Liver (tissue), 9 donors: Measurements from ENCODE around the gene SLC9A3. TPM values are rescaled to one million over a fixed set of nuclear protein-coding genes. Genes with fewer than 3 reads are reported as not detected.

Source experiments
- DNase-seq: peaks from one replicate; pipeline ENCODE4 v3.0.0-alpha.2; 2017; ENCODE audit warnings: low spot score
- H3K27ac ChIP-seq, 2 donors: one replicate each; pipeline ENCODE4 v1.7.0; 2013; ENCODE audit warnings: inconsistent platforms in 2 of 2, low read length in 2 of 2, control low read depth in 1 of 2, low read depth in 1 of 2, mild to moderate bottlenecking in 1 of 2
- H3K27me3 ChIP-seq, 4 donors: one replicate each; pipeline versions ENCODE4 v1.6.1 to v1.7.0; 2013; ENCODE audit warnings: low read length in 3 of 4, inconsistent platforms in 1 of 4, mild to moderate bottlenecking in 1 of 4, moderate library complexity in 1 of 4; ENCODE audit not compliant: control insufficient read depth in 4 of 4, insufficient read depth in 4 of 4
- H3K36me3 ChIP-seq, 4 donors: one replicate each; pipeline versions ENCODE4 v1.6.1 to v1.7.0; 2013; ENCODE audit warnings: low read length in 3 of 4, mild to moderate bottlenecking in 3 of 4, low read depth in 1 of 4, moderate library complexity in 1 of 4; ENCODE audit not compliant: control insufficient read depth in 4 of 4, insufficient read depth in 3 of 4
- H3K4me1 ChIP-seq, 4 donors: one replicate each; pipeline versions ENCODE4 v1.6.1 to v1.7.0; 2013; ENCODE audit warnings: low read length in 3 of 4, mild to moderate bottlenecking in 3 of 4, moderate library complexity in 1 of 4; ENCODE audit not compliant: control insufficient read depth in 4 of 4, insufficient read depth in 4 of 4
- H3K4me3 ChIP-seq, 3 donors: one replicate each; pipeline versions ENCODE4 v1.6.1 to v1.7.0; 2013; ENCODE audit warnings: low read length in 3 of 3, control low read depth in 1 of 3, low read depth in 1 of 3, mild to moderate bottlenecking in 1 of 3
- H3K9ac ChIP-seq, 2 donors: one replicate each; pipeline ENCODE4 v1.7.0; 2013; ENCODE audit warnings: low read length in 2 of 2, mild to moderate bottlenecking in 2 of 2, moderate library complexity in 2 of 2, control low read depth in 1 of 2, low read depth in 1 of 2
- H3K9me3 ChIP-seq, 4 donors: one replicate each; pipeline versions ENCODE4 v1.6.1 to v1.7.0; 2013; ENCODE audit warnings: low read length in 3 of 4; ENCODE audit not compliant: control insufficient read depth in 4 of 4
- EGR1 ChIP-seq, 2 donors: IDR thresholded peaks; 2 replicates each; pipeline ENCODE4 v1.6.1; 2016 to 2018; ENCODE audit warnings: antibody characterized with exemption in 2 of 2, low read depth in 2 of 2
- FOXA2 ChIP-seq: IDR thresholded peaks from 2 replicates; pipeline ENCODE4 v1.6.1; 2016; ENCODE audit warnings: antibody characterized with exemption
- GABPA ChIP-seq, 2 donors: IDR thresholded peaks in 1 of 2; conservative IDR thresholded peaks in 1 of 2; 2 replicates each; pipeline ENCODE4 v1.6.1; 2016; ENCODE audit warnings: antibody characterized with exemption in 2 of 2, mild to moderate bottlenecking in 1 of 2, moderate library complexity in 1 of 2
- HNF4A ChIP-seq, 2 donors: conservative IDR thresholded peaks; 2 replicates each; pipeline ENCODE4 v1.6.1; 2016; ENCODE audit warnings: antibody characterized with exemption in 2 of 2, mild to moderate bottlenecking in 2 of 2
- HNF4G ChIP-seq: IDR thresholded peaks from 2 replicates; pipeline ENCODE4 v1.6.1; 2016; ENCODE audit warnings: antibody characterized with exemption
- JUND ChIP-seq, 2 donors: IDR thresholded peaks; 2 replicates each; pipeline ENCODE4 v1.6.1; 2016; ENCODE audit warnings: antibody characterized with exemption in 2 of 2
- RAD21 ChIP-seq, 2 donors: IDR thresholded peaks; 2 replicates each; pipeline ENCODE4 v1.6.1; 2016; ENCODE audit warnings: antibody characterized with exemption in 2 of 2, mild to moderate bottlenecking in 2 of 2
- RXRA ChIP-seq, 2 donors: IDR thresholded peaks; 2 replicates each; pipeline ENCODE4 v1.6.1; 2017 to 2018; ENCODE audit warnings: antibody characterized with exemption in 2 of 2, mild to moderate bottlenecking in 1 of 2
- SP1 ChIP-seq: IDR thresholded peaks from 2 replicates; pipeline ENCODE4 v1.6.1; 2018; ENCODE audit warnings: antibody characterized with exemption, mild to moderate bottlenecking
- TAF1 ChIP-seq: conservative IDR thresholded peaks from 2 replicates; pipeline ENCODE4 v1.6.1; 2016; ENCODE audit warnings: antibody characterized with exemption, mild to moderate bottlenecking
- YY1 ChIP-seq: IDR thresholded peaks from 2 replicates; pipeline ENCODE4 v1.6.1; 2016; ENCODE audit warnings: antibody characterized with exemption, mild to moderate bottlenecking
- WGBS: extraction: QIAGEN DNeasy Blood & Tissue Kit; methylation state at CpG from one replicate; pipeline ENCODE4 v1.1.7; 2013; 5-methylcytosine and 5-hydroxymethylcytosine counted together
- polyA plus RNA-seq, 2 donors: library from polyadenylated mRNA; stranded (reverse) in 1 of 2; unstranded in 1 of 2; fragments of 200-250 nt in 1 of 2; fragments of >200 nt in 1 of 2; fragmentation: Nextera tagmentation in 1 of 2; extraction: Ambion mirVana in 1 of 2; gene quantifications; one replicate each; pipeline versions ENCODE4 v1.2.1 to v1.2.3, GENCODE V29; 2013 to 2015
- total RNA-seq, 2 donors: library from RNA; depleted of rRNA; stranded (reverse); fragments of >200 nt; gene quantifications; one replicate each; pipeline ENCODE4 v1.2.3, GENCODE V29; 2014
- TF ChIP-seq, protein P1 (sequence below): IDR thresholded peaks from 2 replicates; pipeline ENCODE4 v1.6.1; 2016; ENCODE audit warnings: antibody characterized with exemption
- TF ChIP-seq, protein P2 (sequence below): IDR thresholded peaks from 2 replicates; pipeline ENCODE4 v1.6.1; 2016; ENCODE audit warnings: antibody characterized with exemption
- TF ChIP-seq, protein P3 (sequence below): IDR thresholded peaks from 2 replicates; pipeline ENCODE4 v1.6.1; 2016; ENCODE audit warnings: antibody characterized with exemption, mild to moderate bottlenecking
- TF ChIP-seq, protein P4 (sequence below): fragments of 150-350 bp; IDR thresholded peaks from 2 replicates; pipeline ENCODE4 v1.5.1; 2017; ENCODE audit warnings: improper control_type of control experiment, low read depth, low read length; ENCODE audit not compliant: missing input control
- TF ChIP-seq, protein P5 (sequence below): IDR thresholded peaks from 2 replicates; pipeline ENCODE4 v1.6.1; 2016; ENCODE audit warnings: antibody characterized with exemption
- donor health status: healthy.
- donor health status: healthy.
- donor health status: healthy.
- donor health status: healthy.
- donor health status: healthy.

Gene SLC9A3
- total and polyA plus RNA-seq, 4 donors, result 0.31 to 1.0 (median 0.67) TPM

DNA sequence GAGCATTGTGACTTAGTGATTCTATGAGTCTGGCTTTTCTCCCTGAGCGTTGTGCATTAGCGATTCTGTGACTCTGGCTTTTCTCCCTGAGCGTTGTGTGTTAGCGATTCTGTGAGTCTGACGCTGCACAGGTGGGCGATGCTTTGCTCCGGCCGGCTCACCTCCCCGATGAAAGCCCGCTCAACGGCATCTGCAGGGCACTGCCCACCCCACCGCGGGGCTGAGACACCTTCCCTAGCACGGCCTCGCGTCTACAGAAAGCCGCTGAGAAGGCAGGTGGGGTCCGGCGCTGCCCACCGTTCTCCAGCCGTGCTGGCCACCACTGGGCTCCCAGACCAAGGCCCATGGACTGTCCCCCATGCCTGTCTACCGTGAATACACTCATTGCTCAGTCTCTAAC, 12.8 kb upstream of the SLC9A3 start:
- TF ChIP-seq, protein P1, sequence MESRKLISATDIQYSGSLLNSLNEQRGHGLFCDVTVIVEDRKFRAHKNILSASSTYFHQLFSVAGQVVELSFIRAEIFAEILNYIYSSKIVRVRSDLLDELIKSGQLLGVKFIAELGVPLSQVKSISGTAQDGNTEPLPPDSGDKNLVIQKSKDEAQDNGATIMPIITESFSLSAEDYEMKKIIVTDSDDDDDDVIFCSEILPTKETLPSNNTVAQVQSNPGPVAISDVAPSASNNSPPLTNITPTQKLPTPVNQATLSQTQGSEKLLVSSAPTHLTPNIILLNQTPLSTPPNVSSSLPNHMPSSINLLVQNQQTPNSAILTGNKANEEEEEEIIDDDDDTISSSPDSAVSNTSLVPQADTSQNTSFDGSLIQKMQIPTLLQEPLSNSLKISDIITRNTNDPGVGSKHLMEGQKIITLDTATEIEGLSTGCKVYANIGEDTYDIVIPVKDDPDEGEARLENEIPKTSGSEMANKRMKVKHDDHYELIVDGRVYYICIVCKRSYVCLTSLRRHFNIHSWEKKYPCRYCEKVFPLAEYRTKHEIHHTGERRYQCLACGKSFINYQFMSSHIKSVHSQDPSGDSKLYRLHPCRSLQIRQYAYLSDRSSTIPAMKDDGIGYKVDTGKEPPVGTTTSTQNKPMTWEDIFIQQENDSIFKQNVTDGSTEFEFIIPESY, result no peak
- TF ChIP-seq, protein P2, sequence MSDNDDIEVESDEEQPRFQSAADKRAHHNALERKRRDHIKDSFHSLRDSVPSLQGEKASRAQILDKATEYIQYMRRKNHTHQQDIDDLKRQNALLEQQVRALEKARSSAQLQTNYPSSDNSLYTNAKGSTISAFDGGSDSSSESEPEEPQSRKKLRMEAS, result no peak
- TF ChIP-seq SP1 (no peak), RXRA (IDR thresholded peaks at IDR 0.05) (no peak), GABPA (IDR thresholded peaks at IDR 0.05 in 1 of 2, conservative IDR thresholded peaks at IDR 0.05 in 1 of 2) (no peak), HNF4A (conservative IDR thresholded peaks at IDR 0.05) (no peak), YY1 (no peak)
- TF ChIP-seq, protein P3, sequence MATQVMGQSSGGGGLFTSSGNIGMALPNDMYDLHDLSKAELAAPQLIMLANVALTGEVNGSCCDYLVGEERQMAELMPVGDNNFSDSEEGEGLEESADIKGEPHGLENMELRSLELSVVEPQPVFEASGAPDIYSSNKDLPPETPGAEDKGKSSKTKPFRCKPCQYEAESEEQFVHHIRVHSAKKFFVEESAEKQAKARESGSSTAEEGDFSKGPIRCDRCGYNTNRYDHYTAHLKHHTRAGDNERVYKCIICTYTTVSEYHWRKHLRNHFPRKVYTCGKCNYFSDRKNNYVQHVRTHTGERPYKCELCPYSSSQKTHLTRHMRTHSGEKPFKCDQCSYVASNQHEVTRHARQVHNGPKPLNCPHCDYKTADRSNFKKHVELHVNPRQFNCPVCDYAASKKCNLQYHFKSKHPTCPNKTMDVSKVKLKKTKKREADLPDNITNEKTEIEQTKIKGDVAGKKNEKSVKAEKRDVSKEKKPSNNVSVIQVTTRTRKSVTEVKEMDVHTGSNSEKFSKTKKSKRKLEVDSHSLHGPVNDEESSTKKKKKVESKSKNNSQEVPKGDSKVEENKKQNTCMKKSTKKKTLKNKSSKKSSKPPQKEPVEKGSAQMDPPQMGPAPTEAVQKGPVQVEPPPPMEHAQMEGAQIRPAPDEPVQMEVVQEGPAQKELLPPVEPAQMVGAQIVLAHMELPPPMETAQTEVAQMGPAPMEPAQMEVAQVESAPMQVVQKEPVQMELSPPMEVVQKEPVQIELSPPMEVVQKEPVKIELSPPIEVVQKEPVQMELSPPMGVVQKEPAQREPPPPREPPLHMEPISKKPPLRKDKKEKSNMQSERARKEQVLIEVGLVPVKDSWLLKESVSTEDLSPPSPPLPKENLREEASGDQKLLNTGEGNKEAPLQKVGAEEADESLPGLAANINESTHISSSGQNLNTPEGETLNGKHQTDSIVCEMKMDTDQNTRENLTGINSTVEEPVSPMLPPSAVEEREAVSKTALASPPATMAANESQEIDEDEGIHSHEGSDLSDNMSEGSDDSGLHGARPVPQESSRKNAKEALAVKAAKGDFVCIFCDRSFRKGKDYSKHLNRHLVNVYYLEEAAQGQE, result no peak
- Histone ChIP-seq H3K9me3 (no peaks in the 10 kb centered on the region), H3K27me3 (peaks cover 0 to 20% (median under 1%) of the 10 kb centered on the region in 4 donors), H3K4me3 (no peak overlapping the region), H3K9ac (no peak overlapping the region), H3K27ac (no peak overlapping the region), H3K4me1 (no peaks in the 10 kb centered on the region), H3K36me3 (no peaks in the 10 kb centered on the region)
- DNase-seq, result no peak
- 92% methylated on average over 22 of the region's 22 CpGs for WGBS

DNA sequence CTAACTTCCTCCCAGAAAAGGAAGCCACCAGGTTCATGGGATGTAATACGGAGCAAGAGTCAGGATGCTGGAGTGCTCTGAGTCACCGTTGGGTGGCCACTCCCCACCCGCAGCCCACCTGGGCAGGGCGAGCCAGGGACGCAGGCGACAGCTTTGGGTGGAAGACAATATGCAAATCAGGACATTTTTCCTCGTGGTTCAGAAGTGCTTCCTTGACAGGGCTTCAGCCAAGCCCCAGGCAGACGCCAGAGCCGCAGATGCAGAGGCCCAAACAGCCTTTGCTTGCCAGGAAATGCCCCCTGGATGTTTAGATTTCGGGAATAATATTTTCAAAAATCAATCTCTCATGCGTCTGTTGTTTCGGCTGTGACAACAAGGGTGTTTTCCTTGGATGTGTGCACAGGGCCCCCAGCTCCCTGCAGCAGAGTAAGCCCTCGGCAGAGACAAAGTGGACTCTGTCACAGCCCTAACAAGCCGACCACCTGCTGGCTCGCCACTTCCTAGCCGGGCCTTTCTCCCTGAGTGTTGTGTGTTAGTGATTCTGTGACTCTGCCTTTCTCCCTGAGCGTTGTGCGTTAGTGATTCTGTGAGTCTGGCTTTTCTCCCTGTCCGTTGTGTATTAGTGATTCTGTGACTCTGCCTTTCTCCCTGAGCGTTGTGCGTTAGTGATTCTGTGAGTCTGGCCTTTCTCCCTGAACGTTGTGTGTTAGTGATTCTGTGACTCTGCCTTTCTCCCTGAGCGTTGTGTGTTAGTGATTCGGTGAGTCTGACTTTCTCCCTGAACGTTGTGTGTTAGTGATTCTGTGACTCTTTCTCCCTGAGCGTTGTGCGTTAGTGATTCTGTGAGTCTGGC, 11.8 kb upstream of the SLC9A3 start:
- no peak overlapping the region for H3K4me3 ChIP-seq
- H3K36me3 ChIP-seq, result no peaks in the 10 kb centered on the region
- H3K27me3 ChIP-seq, result peaks cover 2 to 15% (median 6%) of the 10 kb centered on the region in 4 donors
- TF ChIP-seq EGR1 (IDR thresholded peaks at IDR 0.05; ENCODE audit: low read depth in 2 of 2) (no peak), SP1 (no peak), HNF4G (no peak), JUND (IDR thresholded peaks at IDR 0.05) (no peak), FOXA2 (no peak), RAD21 (IDR thresholded peaks at IDR 0.05) (no peak), RXRA (IDR thresholded peaks at IDR 0.05) (no peak), TAF1 (no peak), HNF4A (conservative IDR thresholded peaks at IDR 0.05) (no peak)
- TF ChIP-seq, protein P4, sequence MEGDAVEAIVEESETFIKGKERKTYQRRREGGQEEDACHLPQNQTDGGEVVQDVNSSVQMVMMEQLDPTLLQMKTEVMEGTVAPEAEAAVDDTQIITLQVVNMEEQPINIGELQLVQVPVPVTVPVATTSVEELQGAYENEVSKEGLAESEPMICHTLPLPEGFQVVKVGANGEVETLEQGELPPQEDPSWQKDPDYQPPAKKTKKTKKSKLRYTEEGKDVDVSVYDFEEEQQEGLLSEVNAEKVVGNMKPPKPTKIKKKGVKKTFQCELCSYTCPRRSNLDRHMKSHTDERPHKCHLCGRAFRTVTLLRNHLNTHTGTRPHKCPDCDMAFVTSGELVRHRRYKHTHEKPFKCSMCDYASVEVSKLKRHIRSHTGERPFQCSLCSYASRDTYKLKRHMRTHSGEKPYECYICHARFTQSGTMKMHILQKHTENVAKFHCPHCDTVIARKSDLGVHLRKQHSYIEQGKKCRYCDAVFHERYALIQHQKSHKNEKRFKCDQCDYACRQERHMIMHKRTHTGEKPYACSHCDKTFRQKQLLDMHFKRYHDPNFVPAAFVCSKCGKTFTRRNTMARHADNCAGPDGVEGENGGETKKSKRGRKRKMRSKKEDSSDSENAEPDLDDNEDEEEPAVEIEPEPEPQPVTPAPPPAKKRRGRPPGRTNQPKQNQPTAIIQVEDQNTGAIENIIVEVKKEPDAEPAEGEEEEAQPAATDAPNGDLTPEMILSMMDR, result no peak
- TF ChIP-seq, protein P5, sequence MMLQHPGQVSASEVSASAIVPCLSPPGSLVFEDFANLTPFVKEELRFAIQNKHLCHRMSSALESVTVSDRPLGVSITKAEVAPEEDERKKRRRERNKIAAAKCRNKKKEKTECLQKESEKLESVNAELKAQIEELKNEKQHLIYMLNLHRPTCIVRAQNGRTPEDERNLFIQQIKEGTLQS, result no peak
- TF ChIP-seq, protein P3, result no peak
- H3K9me3 ChIP-seq, result no peaks in the 10 kb centered on the region
- DNase-seq, result no peak
- 55% methylated on average over 27 of the region's 27 CpGs for WGBS
- no peak overlapping the region for H3K9ac ChIP-seq
- no peak overlapping the region for H3K27ac ChIP-seq
- H3K4me1 ChIP-seq, result no peaks in the 10 kb centered on the region
